ENCODE measurements around the gene SLC2A6. TPM values are rescaled to one million over a fixed set of nuclear protein-coding genes. Genes with fewer than 3 reads are reported as not detected.

Gene SLC2A6
- total RNA-seq, 1 experiment from 2014 or later, result 10.7 TPM

- Histone ChIP-seq H3K27me3 (ENCODE audit: insufficient read depth, low read length) (no peaks in the 10 kb centered on the region; the same call in 1 of the 2 replicates), H4K20me1 (ENCODE audit: insufficient read depth) (no peaks in the 10 kb centered on the region), H3K36me3 (ENCODE audit: control insufficient read depth in 1 of 2, insufficient read depth in 2 of 2, low read length in 2 of 2) (no peaks in the 10 kb centered on the region), H3K4me3 (replicated peaks in 1 of 2; ENCODE audit: low read depth in 1 of 2, low read length in 2 of 2) (no peak overlapping the region), H3K4me2 (ENCODE audit: low read length) (no peak overlapping the region), H3K79me2 (ENCODE audit: insufficient read depth, low read length) (no peaks in the 10 kb centered on the region), H3K27ac (ENCODE audit: low read depth, low read length) (no peak overlapping the region), H3K9me3 (ENCODE audit: control insufficient read depth in 1 of 2, insufficient read depth in 1 of 2, low read depth in 1 of 2, low read length in 2 of 2) (no peaks in the 10 kb centered on the region), H3K4me1 (ENCODE audit: control insufficient read depth in 1 of 2, insufficient read depth in 2 of 2, low read length in 2 of 2) (no peaks in the 10 kb centered on the region), H3K9ac (ENCODE audit: low read length) (no peak overlapping the region), H2AFZ (ENCODE audit: low read depth, low read length, poor library complexity, severe bottlenecking) (no peak overlapping the region), H3K9me2 (ENCODE audit: insufficient read depth) (no peaks in the 10 kb centered on the region)
- RAD21 ChIA-PET (ENCODE audit: low non-redundant PET in 1 of 2, low total read pairs in 2 of 2, uncharacterized antibody in 2 of 2, unreplicated experiment in 2 of 2), result no interaction called here
- CTCF ChIA-PET, result no interaction called here
- no peak for TF ChIP-seq YY1 (IDR thresholded peaks at IDR 0.05; ENCODE audit: extremely low read depth, insufficient replicate concordance, low read depth, low read length)
- DNase-seq (ENCODE audit: low read depth, low spot score), result no peak
- POLR2A ChIA-PET, result no interaction called here
- no peak for ATAC-seq
- intact Hi-C loops (cut with micrococcal nuclease), result no loop called here
- no TSS peak for BruUV-seq (replicated peaks)
These were observed 14.5 kb upstream of the SLC2A6 start for GRCh38 chr9:133493428-133493827.

GRCh38 chr9:133492061-133493021 lies 13.4 kb upstream of the SLC2A6 start:
- Histone ChIP-seq H3K79me2 (ENCODE audit: insufficient read depth, low read length) (no peaks in the 10 kb centered on the region), H2AFZ (ENCODE audit: low read depth, low read length, poor library complexity, severe bottlenecking) (no peak overlapping the region), H3K27me3 (ENCODE audit: insufficient read depth, low read length) (no peaks in the 10 kb centered on the region; the same call in 1 of the 2 replicates), H3K9me3 (ENCODE audit: control insufficient read depth in 1 of 2, insufficient read depth in 1 of 2, low read depth in 1 of 2, low read length in 2 of 2) (no peaks in the 10 kb centered on the region), H3K4me1 (ENCODE audit: control insufficient read depth in 1 of 2, insufficient read depth in 2 of 2, low read length in 2 of 2) (peaks cover 0 to 4% of the 10 kb centered on the region in 2 experiments; a peak in 1 of 4 replicates), H3K27ac (ENCODE audit: low read depth, low read length) (no peak overlapping the region), H3K9me2 (ENCODE audit: insufficient read depth) (no peaks in the 10 kb centered on the region), H3K4me2 (ENCODE audit: low read length) (no peak overlapping the region), H3K4me3 (replicated peaks in 1 of 2; ENCODE audit: low read depth in 1 of 2, low read length in 2 of 2) (no peak overlapping the region), H4K20me1 (ENCODE audit: insufficient read depth) (no peaks in the 10 kb centered on the region), H3K36me3 (ENCODE audit: control insufficient read depth in 1 of 2, insufficient read depth in 2 of 2, low read length in 2 of 2) (no peaks in the 10 kb centered on the region), H3K9ac (ENCODE audit: low read length) (no peak overlapping the region)
- ATAC-seq (no peak), DNase-seq (ENCODE audit: low read depth, low spot score) (no peak)
- RAD21 ChIA-PET (ENCODE audit: low non-redundant PET in 1 of 2, low total read pairs in 2 of 2, uncharacterized antibody in 2 of 2, unreplicated experiment in 2 of 2), result no interaction called here
- POLR2A ChIA-PET, result no interaction called here
- intact Hi-C loops (cut with micrococcal nuclease), result no loop called here
- CTCF ChIA-PET, result no interaction called here
- no TSS peak for BruUV-seq (replicated peaks)
- TF ChIP-seq RAD21 (IDR thresholded peaks at IDR 0.05; ENCODE audit: low read depth), result no peak
- TF ChIP-seq ELF1 (IDR thresholded peaks at IDR 0.05; ENCODE audit: borderline replicate concordance, low read depth), result no peak
- no peak for TF ChIP-seq SP1 (IDR thresholded peaks at IDR 0.05; ENCODE audit: low read depth)
- TF ChIP-seq MAX (IDR thresholded peaks at IDR 0.05), result no peak
- no peak for TF ChIP-seq EZH2phosphoT487 (IDR thresholded peaks at IDR 0.05; ENCODE audit: borderline replicate concordance)
- TF ChIP-seq ZBTB33 (IDR thresholded peaks at IDR 0.05; ENCODE audit: extremely low read depth, insufficient replicate concordance, low read length), result no peak
- TF ChIP-seq FOSL1 (IDR thresholded peaks at IDR 0.05; ENCODE audit: low read depth), result no peak
- no peak for TF ChIP-seq REST (IDR thresholded peaks at IDR 0.05; ENCODE audit: low read depth)
- no peak for TF ChIP-seq YY1 (IDR thresholded peaks at IDR 0.05; ENCODE audit: extremely low read depth, insufficient replicate concordance, low read depth, low read length)
- no peak for TF ChIP-seq POLR2AphosphoS5 (IDR thresholded peaks at IDR 0.05; ENCODE audit: low read depth, low read length)
- TF ChIP-seq CBX3 (IDR thresholded peaks at IDR 0.05; ENCODE audit: low read depth), result no peak
- TF ChIP-seq ZFX (IDR thresholded peaks at IDR 0.05), result no peak
- TF ChIP-seq TCF7L2 (IDR thresholded peaks at IDR 0.05; ENCODE audit: borderline replicate concordance, extremely low read depth, insufficient read depth, insufficient read length), result no peak

Data from HCT116 (cell line).